CD4-positive, alpha-beta memory T cell (primary cell): ENCODE data around the gene LPP. TPM values are rescaled to one million over a fixed set of nuclear protein-coding genes. Genes with fewer than 3 reads are reported as not detected.

Source experiments
- CTCF ChIA-PET: fragments of 350-600 bp; sonication (Branson Sonifier 250); formaldehyde crosslinking; loops from one replicate; lab custom pipeline; 2021; ENCODE audit warnings: inconsistent platforms; ENCODE audit not compliant: partially characterized antibody; lab: Charles Lee
- POLR2A ChIA-PET: fragments of 350-600 bp; sonication (Branson Sonifier 250); formaldehyde crosslinking; loops from one replicate; lab custom pipeline; 2021; ENCODE audit not compliant: partially characterized antibody; lab: Charles Lee
- DNase-seq, 5 donors: peaks; one replicate each; pipeline versions ENCODE4 v3.0.0 to v3.0.0-alpha.2; 2020 to 2022; ENCODE audit warnings: mixed read lengths in 1 of 5
- H3K27ac ChIP-seq: one replicate; pipeline ENCODE4 v1.7.0; 2013; ENCODE audit warnings: low read depth, low read length
- H3K27me3 ChIP-seq: 2 replicates; pipeline ENCODE4 v1.7.0; 2013; ENCODE audit warnings: mild to moderate bottlenecking, low read length, moderate library complexity; ENCODE audit not compliant: insufficient read depth
- H3K36me3 ChIP-seq: 2 replicates; pipeline ENCODE4 v1.7.0; 2013; ENCODE audit warnings: mild to moderate bottlenecking, low read length, moderate library complexity; ENCODE audit not compliant: insufficient read depth
- H3K4me1 ChIP-seq: 2 replicates; pipeline ENCODE4 v1.7.0; 2013; ENCODE audit warnings: mild to moderate bottlenecking, low read length, moderate library complexity; ENCODE audit not compliant: insufficient read depth
- H3K4me3 ChIP-seq, 2 donors: one replicate each; pipeline ENCODE4 v1.7.0; 2013; ENCODE audit warnings: low read length in 2 of 2, mild to moderate bottlenecking in 1 of 2
- H3K9me3 ChIP-seq, 2 donors: one replicate each; pipeline ENCODE4 v1.7.0; 2013; ENCODE audit warnings: low read length in 2 of 2, control low read depth in 1 of 2; ENCODE audit not compliant: control insufficient read depth in 1 of 2
- H3K27ac Mint-ChIP-seq, 7 donors: one replicate each; pipeline ENCODE4 v1.8.0; 2020 to 2021; ENCODE audit warnings: mixed read lengths in 7 of 7, mild to moderate bottlenecking in 6 of 7, inconsistent platforms in 3 of 7, moderate library complexity in 3 of 7
- H3K27me3 Mint-ChIP-seq, 2 donors: one replicate each; pipeline ENCODE4 v1.8.0; 2020 to 2021; ENCODE audit warnings: mixed read lengths in 2 of 2
- H3K36me3 Mint-ChIP-seq, 2 donors: one replicate each; pipeline ENCODE4 v1.8.0; 2020 to 2021; ENCODE audit warnings: mixed read lengths in 2 of 2, inconsistent platforms in 1 of 2, mild to moderate bottlenecking in 1 of 2
- H3K4me1 Mint-ChIP-seq, 4 donors: one replicate each; pipeline ENCODE4 v1.8.0; 2020 to 2021; ENCODE audit warnings: mixed read lengths in 4 of 4, mild to moderate bottlenecking in 1 of 4
- H3K4me3 Mint-ChIP-seq, 8 donors: one replicate each; pipeline ENCODE4 v1.8.0; 2020 to 2021; ENCODE audit warnings: mixed read lengths in 8 of 8, mild to moderate bottlenecking in 7 of 8, moderate library complexity in 6 of 8, inconsistent platforms in 3 of 8
- H3K9me3 Mint-ChIP-seq, 8 donors: one replicate each; pipeline ENCODE4 v1.8.0; 2020 to 2021; ENCODE audit warnings: mixed read lengths in 8 of 8, mild to moderate bottlenecking in 5 of 8, inconsistent platforms in 3 of 8, moderate library complexity in 1 of 8
- intact Hi-C: fragments of 100-400 bp; cut with micrococcal nuclease; formaldehyde crosslinking; loops from one replicate; pipeline ENCODE4 v1.15.1; 2023
- polyA plus RNA-seq, 2 donors: library from polyadenylated mRNA; unstranded; fragments of 300-500 nt; fragmentation: Illumina TruSeq; gene quantifications; one replicate each; pipeline ENCODE4 v1.2.3, GENCODE V29; 2021
- total RNA-seq, 2 experiments: library from RNA; stranded (reverse); gene quantifications; one replicate each; pipeline ENCODE4 v1.2.3, GENCODE V29; 2021

The LPP gene
- total and polyA plus RNA-seq, 4 experiments from 2014 or later, result 10.4 to 27.2 (median 24.7) TPM

GRCh38 chr3:188690064-188690463 lies 536.1 kb downstream of the LPP start:
- intact Hi-C loops, result no loop called here
- Histone ChIP-seq H3K4me3 (no peak overlapping the region), H3K27ac (no peak overlapping the region), H3K4me1 (no peaks in the 10 kb centered on the region), H3K27me3 (no peaks in the 10 kb centered on the region), H3K36me3 (no peaks in the 10 kb centered on the region), H3K9me3 (no peaks in the 10 kb centered on the region)
- ChIA-PET POLR2A (no interaction called here), CTCF (no interaction called here)
- no peaks in the 10 kb centered on the region for H3K27me3 Mint-ChIP-seq
- H3K36me3 Mint-ChIP-seq, result peaks cover 0 to 3% of the 10 kb centered on the region in 2 donors
- H3K27ac Mint-ChIP-seq, result no peak overlapping the region
- no peak for DNase-seq
- no peaks in the 10 kb centered on the region for H3K9me3 Mint-ChIP-seq
- no peak overlapping the region for H3K4me3 Mint-ChIP-seq
- H3K4me1 Mint-ChIP-seq, result peaks cover 3 to 25% (median 10%) of the 10 kb centered on the region in 4 donors

DNA sequence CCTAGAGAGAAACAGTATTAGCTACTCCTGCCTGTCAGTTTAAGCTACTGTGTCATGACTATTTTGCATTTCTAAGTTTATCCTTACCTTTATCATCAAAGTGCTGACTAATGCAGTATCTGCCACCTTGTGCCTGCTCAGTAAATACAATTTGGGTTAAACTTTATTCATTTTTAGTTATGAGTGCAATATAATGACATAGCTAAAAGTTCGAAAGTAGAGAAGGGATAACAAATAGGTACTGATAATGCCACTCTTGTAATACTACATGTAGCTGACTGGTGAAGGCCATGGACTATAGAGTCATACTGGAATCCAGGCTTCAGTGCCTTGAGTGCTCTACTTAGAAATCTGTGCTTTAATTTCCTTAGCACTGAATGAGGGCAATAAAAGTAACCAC lies 537.0 kb downstream of the LPP start:
- Histone ChIP-seq H3K27ac (no peak overlapping the region), H3K36me3 (no peaks in the 10 kb centered on the region), H3K4me1 (no peaks in the 10 kb centered on the region), H3K9me3 (no peaks in the 10 kb centered on the region), H3K27me3 (no peaks in the 10 kb centered on the region), H3K4me3 (no peak overlapping the region)
- Mint-ChIP-seq H3K36me3 (no peaks in the 10 kb centered on the region), H3K4me3 (no peak overlapping the region), H3K4me1 (peaks cover 5 to 27% (median 12%) of the 10 kb centered on the region in 4 donors), H3K27me3 (no peaks in the 10 kb centered on the region), H3K9me3 (no peaks in the 10 kb centered on the region), H3K27ac (no peak overlapping the region)
- intact Hi-C loops, result no loop called here
- POLR2A ChIA-PET, result no interaction called here
- no peak for DNase-seq
- CTCF ChIA-PET, result interaction anchor here (1.3 kb wide), 1 partner anchor 946 kb away, joined by 3 read pairs; the partner anchor contains the start of gene BCL6

DNA sequence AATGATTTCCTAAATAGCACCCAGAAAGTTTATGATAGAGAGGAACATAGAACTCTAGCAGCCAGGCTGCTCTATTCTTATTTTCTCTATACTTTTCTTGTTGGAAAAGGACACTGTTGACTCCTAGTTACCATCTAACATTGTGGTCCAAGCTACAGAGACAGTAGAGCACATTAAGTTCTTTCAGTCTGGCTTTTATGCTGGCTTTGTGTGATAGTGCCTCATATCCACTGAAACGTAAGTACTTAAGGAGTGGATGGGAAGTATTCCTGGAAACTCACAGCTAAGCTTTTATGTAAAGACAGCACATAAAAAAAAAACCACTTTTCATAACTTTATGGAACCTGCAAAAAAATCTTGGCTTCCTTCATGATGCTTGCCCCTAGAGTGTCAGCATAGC lies 537.7 kb downstream of the LPP start:
- Mint-ChIP-seq H3K4me3 (no peak overlapping the region), H3K9me3 (no peaks in the 10 kb centered on the region), H3K27me3 (no peaks in the 10 kb centered on the region), H3K27ac (no peak overlapping the region), H3K4me1 (peaks cover 4 to 22% (median 8%) of the 10 kb centered on the region in 4 donors), H3K36me3 (no peaks in the 10 kb centered on the region)
- intact Hi-C loops, result no loop called here
- no peaks in the 10 kb centered on the region for H3K27me3 ChIP-seq
- no peaks in the 10 kb centered on the region for H3K36me3 ChIP-seq
- H3K27ac ChIP-seq, result no peak overlapping the region
- ChIA-PET POLR2A (no interaction called here), CTCF (interaction anchor here (1.3 kb wide), 1 partner anchor 946 kb away, joined by 3 read pairs; the partner anchor contains the start of gene BCL6)
- H3K4me3 ChIP-seq, result no peak overlapping the region
- no peaks in the 10 kb centered on the region for H3K4me1 ChIP-seq
- DNase-seq, result no peak
- H3K9me3 ChIP-seq, result no peaks in the 10 kb centered on the region

DNA sequence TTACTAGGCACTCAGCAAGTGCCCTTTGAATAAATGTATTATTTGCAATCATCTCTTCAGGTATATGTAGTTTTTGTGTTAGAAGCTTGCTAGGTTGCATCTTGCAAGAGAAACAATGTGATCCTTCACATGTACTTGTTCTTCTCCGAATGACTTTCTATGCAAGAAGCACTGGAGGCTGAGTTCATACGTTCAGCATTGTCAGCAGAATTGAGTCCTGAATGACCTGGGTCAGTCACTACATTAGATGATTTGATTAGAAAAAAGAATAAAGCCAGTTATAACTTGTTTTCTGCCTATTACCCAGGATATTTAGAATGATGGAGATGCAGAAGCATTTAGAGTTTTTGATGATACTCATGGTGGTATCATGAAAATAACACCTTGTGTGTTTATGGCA lies 538.7 kb downstream of the LPP start:
- Histone ChIP-seq H3K4me1 (no peaks in the 10 kb centered on the region), H3K4me3 (no peak overlapping the region), H3K36me3 (no peaks in the 10 kb centered on the region), H3K27me3 (no peaks in the 10 kb centered on the region), H3K27ac (no peak overlapping the region), H3K9me3 (no peaks in the 10 kb centered on the region)
- ChIA-PET POLR2A (no interaction called here), CTCF (no interaction called here)
- Mint-ChIP-seq H3K27me3 (no peaks in the 10 kb centered on the region), H3K36me3 (no peaks in the 10 kb centered on the region), H3K9me3 (no peaks in the 10 kb centered on the region), H3K27ac (no peak overlapping the region), H3K4me1 (peaks cover 7 to 23% (median 11%) of the 10 kb centered on the region in 4 donors), H3K4me3 (no peak overlapping the region)
- intact Hi-C loops, result no loop called here
- no peak for DNase-seq

GRCh38 chr3:188693435-188693834 lies 539.5 kb downstream of the LPP start:
- intact Hi-C loops, result no loop called here
- no peaks in the 10 kb centered on the region for H3K4me1 ChIP-seq
- CTCF ChIA-PET, result no interaction called here
- no peaks in the 10 kb centered on the region for H3K9me3 ChIP-seq
- no peak for DNase-seq
- Mint-ChIP-seq H3K27me3 (no peaks in the 10 kb centered on the region), H3K9me3 (no peaks in the 10 kb centered on the region), H3K27ac (no peak overlapping the region), H3K4me1 (peaks cover 7 to 20% (median 11%) of the 10 kb centered on the region in 4 donors), H3K36me3 (no peaks in the 10 kb centered on the region), H3K4me3 (no peak overlapping the region)
- H3K4me3 ChIP-seq, result no peak overlapping the region
- no peaks in the 10 kb centered on the region for H3K27me3 ChIP-seq
- H3K36me3 ChIP-seq, result no peaks in the 10 kb centered on the region
- POLR2A ChIA-PET, result no interaction called here
- H3K27ac ChIP-seq, result no peak overlapping the region

DNA sequence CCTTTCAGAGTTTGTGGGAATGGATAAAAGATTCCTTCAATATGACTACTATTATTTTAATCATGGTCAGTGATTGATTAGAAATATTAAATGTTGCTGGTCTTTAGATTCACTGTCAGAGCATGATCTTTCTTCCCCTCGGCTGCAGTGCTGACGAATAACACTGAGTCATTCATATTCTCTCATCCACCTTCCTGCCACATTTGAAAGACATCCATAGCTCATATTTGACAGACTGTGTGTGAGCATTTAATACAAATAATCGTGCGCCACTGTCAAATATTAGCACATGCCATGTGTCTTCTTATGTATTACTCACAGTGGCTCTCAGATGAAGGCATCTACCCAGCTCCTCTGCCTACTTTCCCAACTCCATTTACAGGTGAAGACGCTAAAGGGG lies 541.3 kb downstream of the LPP start:
- CTCF ChIA-PET, result interaction anchor here (0.8 kb wide), 1 partner anchor 53 kb away, joined by 3 read pairs; no protein-coding TSS in a partner anchor

DNA sequence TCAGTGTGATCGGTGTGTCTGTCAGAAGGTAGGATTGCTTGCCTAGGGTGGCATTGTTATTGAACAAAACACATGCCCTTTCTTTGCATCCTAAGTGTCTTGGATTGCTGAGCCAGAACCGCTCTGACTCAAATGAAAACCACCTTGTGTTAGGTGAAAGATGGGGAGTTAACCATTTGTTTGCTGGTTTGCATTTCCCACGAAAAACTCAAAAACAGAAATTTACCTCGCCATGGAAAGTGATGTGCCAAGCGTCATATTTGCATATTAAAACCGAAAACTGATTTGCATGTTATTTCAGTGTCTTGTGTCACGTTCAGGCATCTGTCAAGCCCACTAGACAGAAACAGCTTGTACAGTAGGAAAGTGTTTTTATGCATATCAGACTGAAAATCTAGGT lies 543.2 kb downstream of the LPP start:
- no peaks in the 10 kb centered on the region for H3K9me3 Mint-ChIP-seq
- no peak overlapping the region for H3K4me3 Mint-ChIP-seq
- H3K4me1 Mint-ChIP-seq, result peaks cover 8 to 14% (median 12%) of the 10 kb centered on the region in 4 donors
- DNase-seq, result no peak
- H3K9me3 ChIP-seq, result no peaks in the 10 kb centered on the region
- intact Hi-C loops, result no loop called here
- H3K36me3 Mint-ChIP-seq, result peaks cover 0 to 5% of the 10 kb centered on the region in 2 donors
- no peaks in the 10 kb centered on the region for H3K4me1 ChIP-seq
- no peak overlapping the region for H3K4me3 ChIP-seq
- CTCF ChIA-PET, result interaction anchor here (1.0 to 1.2 kb wide), 2 partner anchors 52 to 957 kb away, joined by 4 read pairs; no protein-coding TSS in a partner anchor
- H3K27ac ChIP-seq, result no peak overlapping the region
- H3K27ac Mint-ChIP-seq, result peak overlapping the region in 1 of 7 donors; percentile 30
- H3K27me3 ChIP-seq, result no peaks in the 10 kb centered on the region
- H3K27me3 Mint-ChIP-seq, result no peaks in the 10 kb centered on the region
- POLR2A ChIA-PET, result interaction anchor here (0.7 kb wide), 1 partner anchor 11 kb away, joined by 3 read pairs; no protein-coding TSS in a partner anchor
- H3K36me3 ChIP-seq, result no peaks in the 10 kb centered on the region

More for the DNA sequence above, 541.3 kb downstream of the LPP start:
- Histone ChIP-seq H3K9me3 (no peaks in the 10 kb centered on the region), H3K4me3 (no peak overlapping the region), H3K27ac (no peak overlapping the region), H3K27me3 (no peaks in the 10 kb centered on the region), H3K36me3 (no peaks in the 10 kb centered on the region), H3K4me1 (no peaks in the 10 kb centered on the region)
- H3K4me1 Mint-ChIP-seq, result peaks cover 8 to 14% (median 12%) of the 10 kb centered on the region in 4 donors
- H3K36me3 Mint-ChIP-seq, result peaks cover 0 to 5% of the 10 kb centered on the region in 2 donors
- no peak for DNase-seq
- H3K4me3 Mint-ChIP-seq, result no peak overlapping the region
- intact Hi-C loops, result no loop called here
- POLR2A ChIA-PET, result no interaction called here
- no peak overlapping the region for H3K27ac Mint-ChIP-seq
- no peaks in the 10 kb centered on the region for H3K9me3 Mint-ChIP-seq
- no peaks in the 10 kb centered on the region for H3K27me3 Mint-ChIP-seq
